HepG2 (cell line): ENCODE data around the gene XAF1. TPM values are rescaled to one million over a fixed set of nuclear protein-coding genes. Genes with fewer than 3 reads are reported as not detected.
A peak's percentile ranks its signal among the peaks of the same experiment; 100 is the strongest.

Experiments
- EHMT2 ChIP-seq: fragments of 200-600 bp; sonication (generic); IDR thresholded peaks from 2 replicates; pipeline ENCODE4 v1.7.0; 2017; ENCODE audit warnings: antibody characterized with exemption, low read depth, low read length, borderline replicate concordance
- FOSL1 ChIP-seq: sonication (generic); formaldehyde crosslinking; IDR thresholded peaks from 2 replicates; pipeline ENCODE4 v1.9.0; 2021; ENCODE audit warnings: missing genetic modification reagents, borderline replicate concordance
- KLF6 ChIP-seq: IDR thresholded peaks from 2 replicates; pipeline ENCODE4 v1.8.0; 2016; ENCODE audit warnings: missing biosample characterization, missing genetic modification reagents
- KMT2A ChIP-seq: sonication (generic); formaldehyde crosslinking; IDR thresholded peaks from 2 replicates; pipeline ENCODE4 v1.4.0; 2020; ENCODE audit warnings: missing genetic modification reagents
- POGZ ChIP-seq: sonication (generic); formaldehyde crosslinking; IDR thresholded peaks from 2 replicates; pipeline ENCODE4 v1.4.0; 2020; ENCODE audit warnings: mild to moderate bottlenecking, missing genetic modification reagents
- RARA ChIP-seq: IDR thresholded peaks from 2 replicates; pipeline ENCODE4 v1.6.1; 2016; ENCODE audit warnings: missing genetic modification reagents, missing compliant biosample characterization
- RBM39 ChIP-seq: fragments of 200-400 bp; formaldehyde crosslinking; IDR thresholded peaks from one replicate; pipeline ENCODE4 v1.6.1; 2018; ENCODE audit warnings: antibody characterized with exemption, mild to moderate bottlenecking, low read depth, low read length; ENCODE audit not compliant: poor library complexity, severe bottlenecking
- SETDB1 ChIP-seq: sonication (generic); formaldehyde crosslinking; IDR thresholded peaks from 2 replicates; pipeline ENCODE4 v1.5.1; 2020; ENCODE audit warnings: missing genetic modification reagents, mild to moderate bottlenecking, borderline replicate concordance
- SNAI1 ChIP-seq: sonication (generic); formaldehyde crosslinking; IDR thresholded peaks from 2 replicates; pipeline ENCODE4 v1.5.0; 2020; ENCODE audit warnings: mild to moderate bottlenecking, missing genetic modification reagents, borderline replicate concordance
- ZBTB20 ChIP-seq: sonication (generic); formaldehyde crosslinking; IDR thresholded peaks from 2 replicates; pipeline ENCODE4 v1.8.1; 2023; ENCODE audit warnings: missing genetic modification reagents, low read depth, mild to moderate bottlenecking, borderline replicate concordance
- ZC3H4 ChIP-seq: sonication (generic); formaldehyde crosslinking; IDR thresholded peaks from 2 replicates; pipeline ENCODE4 v1.4.0; 2020; ENCODE audit warnings: missing genetic modification reagents, borderline replicate concordance
- ZFYVE20 ChIP-seq: sonication (generic); formaldehyde crosslinking; IDR thresholded peaks from 2 replicates; pipeline ENCODE4 v1.8.0; 2023; ENCODE audit warnings: low read depth, mild to moderate bottlenecking, moderate library complexity, missing genetic modification reagents, borderline replicate concordance
- ZKSCAN8 ChIP-seq: IDR thresholded peaks from 2 replicates; pipeline ENCODE4 v1.6.1; 2016; ENCODE audit warnings: borderline replicate concordance, missing genetic modification reagents, missing compliant biosample characterization
- ZNF382 ChIP-seq: sonication (generic); formaldehyde crosslinking; IDR thresholded peaks from 2 replicates; pipeline ENCODE4 v1.5.0; 2020; ENCODE audit warnings: missing genetic modification reagents, mild to moderate bottlenecking, borderline replicate concordance
- ZNF460 ChIP-seq: sonication (generic); formaldehyde crosslinking; IDR thresholded peaks from 2 replicates; pipeline ENCODE4 v1.5.1; 2020; ENCODE audit warnings: missing genetic modification reagents, mild to moderate bottlenecking, borderline replicate concordance
- ZNF556 ChIP-seq: sonication (generic); formaldehyde crosslinking; IDR thresholded peaks from 2 replicates; pipeline ENCODE4 v1.4.0; 2020; ENCODE audit warnings: mild to moderate bottlenecking, missing genetic modification reagents, borderline replicate concordance
- ZNF724P ChIP-seq: sonication (generic); formaldehyde crosslinking; IDR thresholded peaks from 2 replicates; pipeline ENCODE4 v1.8.0; 2022; ENCODE audit warnings: missing genetic modification reagents, borderline replicate concordance
- ZNF839 ChIP-seq: sonication (generic); formaldehyde crosslinking; IDR thresholded peaks from 2 replicates; pipeline ENCODE4 v1.4.0; 2020; ENCODE audit warnings: missing genetic modification reagents, mild to moderate bottlenecking, borderline replicate concordance
- ZZZ3 ChIP-seq: sonication (generic); formaldehyde crosslinking; IDR thresholded peaks from 2 replicates; pipeline ENCODE4 v1.4.0; 2020; ENCODE audit warnings: missing genetic modification reagents, mild to moderate bottlenecking, borderline replicate concordance
- polyA plus RNA-seq, 8 experiments: library from polyadenylated mRNA; depleted of rRNA in 3 of 8; stranded (reverse) in 7 of 8; unstranded in 1 of 8; fragments of >200 nt; fragmentation: Illumina TruSeq in 4 of 8; extraction: Trizol in 4 of 8; gene quantifications; 2 replicates each; pipeline versions ENCODE4 v1.2.1 to v1.2.3, GENCODE V29; 2011 to 2016; ENCODE audit warnings: low read depth in 4 of 8, missing spikeins in 1 of 8, mixed read lengths in 1 of 8; ENCODE audit not compliant: insufficient read depth in 1 of 8
- total RNA-seq, 5 experiments: library from RNA; depleted of rRNA; stranded (reverse); fragments of >200 nt; fragmentation: Illumina TruSeq; extraction: Trizol; gene quantifications; 2 replicates each; pipeline ENCODE4 v1.2.3, GENCODE V29; 2016; ENCODE audit warnings: low read depth in 1 of 5
- TF ChIP-seq, protein P1 (sequence below): sonication (generic); formaldehyde crosslinking; IDR thresholded peaks from 2 replicates; pipeline ENCODE4 v1.8.1; 2023; ENCODE audit warnings: mild to moderate bottlenecking, moderate library complexity, missing genetic modification reagents
- TF ChIP-seq, protein P2 (sequence below): sonication (generic); IDR thresholded peaks from 2 replicates; pipeline ENCODE4 v1.6.1; 2016; ENCODE audit warnings: low read depth, borderline replicate concordance
- TF ChIP-seq, protein P3 (sequence below), 2 experiments: sonication (generic) in 1 of 2; formaldehyde crosslinking in 1 of 2; IDR thresholded peaks; 2 replicates each; pipeline versions ENCODE4 v1.5.1 to v1.6.1; 2011 to 2020; ENCODE audit warnings: borderline replicate concordance in 1 of 2, low read depth in 1 of 2, low read length in 1 of 2, mild to moderate bottlenecking in 1 of 2, missing genetic modification reagents in 1 of 2, moderate library complexity in 1 of 2
- TF ChIP-seq, protein P4 (sequence below): IDR thresholded peaks from 2 replicates; pipeline ENCODE4 v1.6.1; 2016

Gene XAF1
- total and polyA plus RNA-seq, 2 of the 13 experiments (the other 11 are each of a cell fraction or from before 2014, with no cell fraction given), result 1.2 to 2.4 TPM

DNA sequence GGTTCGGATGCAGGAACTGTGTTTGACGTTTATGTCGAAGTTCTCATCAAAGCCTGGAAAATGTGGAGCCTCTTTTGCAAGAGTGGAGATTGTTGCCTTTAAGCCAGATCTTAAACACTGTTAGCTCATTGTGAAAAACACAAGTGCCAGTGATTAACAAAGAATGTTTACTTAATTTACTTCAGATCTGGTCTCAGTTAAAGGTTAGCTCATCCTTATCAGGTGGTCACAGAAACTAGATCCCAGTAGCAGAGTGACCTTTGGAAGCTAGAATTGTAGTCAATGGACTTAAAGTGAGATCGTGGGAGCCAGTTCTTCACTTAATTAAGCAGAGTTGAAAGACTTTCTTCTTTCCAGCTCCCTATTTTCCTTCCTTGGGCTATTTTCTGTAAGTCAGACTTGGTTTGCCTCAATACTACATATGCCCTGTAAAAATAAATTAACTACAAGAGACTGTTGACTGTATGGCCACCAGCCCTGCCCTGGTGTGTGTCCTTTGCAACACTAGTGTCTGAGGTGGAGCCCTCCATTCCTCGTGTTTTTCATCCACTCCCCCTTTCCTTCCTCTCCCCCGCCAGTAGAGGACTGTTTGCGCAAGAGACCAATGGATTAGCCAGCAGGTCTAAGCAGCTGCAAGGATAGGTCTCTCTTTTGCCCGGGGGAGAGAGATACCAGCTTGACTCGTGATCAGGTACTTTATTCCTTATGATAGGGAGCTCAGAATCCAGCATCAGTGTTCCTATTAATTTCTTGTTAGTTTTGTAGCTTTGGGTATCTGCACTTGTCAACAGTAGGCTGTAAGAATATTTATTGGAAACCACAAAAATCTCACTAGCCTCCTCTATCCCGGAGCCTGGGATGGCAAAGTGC is 40.4 kb downstream of the XAF1 start (continued):
- TF ChIP-seq ZNF556 (0 out of 2 replicates have a peak, but pooled peaks have one; percentile 22), KLF6 (CRISPR knock-in tag) (no peak), RBM39 (no peak), ZFYVE20 (CRISPR knock-in tag) (no peak), SETDB1 (CRISPR knock-in tag) (no peak), POGZ (0 out of 2 replicates have a peak, but pooled peaks have one; percentile 33), ZNF724P (CRISPR knock-in tag) (no peak), ZBTB20 (CRISPR knock-in tag) (no peak; the same call in 1 of the 2 replicates), ZZZ3 (CRISPR knock-in tag) (peak; percentile 18; the same call in 1 of the 2 replicates), FOSL1 (no peak), ZKSCAN8 (peak; percentile 56; the same call in 1 of the 2 replicates), ZC3H4 (no peak), EHMT2 (peak; percentile 68; the same call in 1 of the 2 replicates), KMT2A (CRISPR knock-in tag) (no peak), ZNF460 (CRISPR knock-in tag) (no peak), RARA (CRISPR knock-in tag) (peak; percentile 31), SNAI1 (no peak), ZNF839 (CRISPR knock-in tag) (no peak), ZNF382 (no peak)
- TF ChIP-seq, protein P1, sequence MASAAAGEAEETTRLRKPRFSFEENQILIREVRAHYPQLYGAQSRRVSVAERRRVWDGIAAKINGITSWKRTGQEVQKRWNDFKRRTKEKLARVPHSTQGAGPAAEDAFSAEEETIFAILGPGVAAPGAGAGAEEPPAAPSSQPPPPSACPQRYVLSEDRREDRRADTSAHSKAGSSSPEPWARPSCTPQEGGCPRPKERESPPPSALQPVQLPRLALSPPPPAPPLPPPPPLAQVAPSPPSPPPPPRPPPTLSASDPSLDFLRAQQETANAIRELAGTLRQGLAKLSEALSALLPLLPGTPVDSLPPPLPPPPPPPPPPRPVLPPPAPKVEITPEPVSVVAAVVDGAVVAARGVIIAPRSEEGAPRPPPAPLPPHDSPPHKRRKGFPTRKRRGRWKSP (CRISPR knock-in tag), result 0 out of 2 replicates have a peak, but pooled peaks have one; percentile 57
- TF ChIP-seq, protein P2, sequence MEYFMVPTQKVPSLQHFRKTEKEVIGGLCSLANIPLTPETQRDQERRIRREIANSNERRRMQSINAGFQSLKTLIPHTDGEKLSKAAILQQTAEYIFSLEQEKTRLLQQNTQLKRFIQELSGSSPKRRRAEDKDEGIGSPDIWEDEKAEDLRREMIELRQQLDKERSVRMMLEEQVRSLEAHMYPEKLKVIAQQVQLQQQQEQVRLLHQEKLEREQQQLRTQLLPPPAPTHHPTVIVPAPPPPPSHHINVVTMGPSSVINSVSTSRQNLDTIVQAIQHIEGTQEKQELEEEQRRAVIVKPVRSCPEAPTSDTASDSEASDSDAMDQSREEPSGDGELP, result no peak; the same call in 1 of the 2 replicates
- TF ChIP-seq, protein P3, sequence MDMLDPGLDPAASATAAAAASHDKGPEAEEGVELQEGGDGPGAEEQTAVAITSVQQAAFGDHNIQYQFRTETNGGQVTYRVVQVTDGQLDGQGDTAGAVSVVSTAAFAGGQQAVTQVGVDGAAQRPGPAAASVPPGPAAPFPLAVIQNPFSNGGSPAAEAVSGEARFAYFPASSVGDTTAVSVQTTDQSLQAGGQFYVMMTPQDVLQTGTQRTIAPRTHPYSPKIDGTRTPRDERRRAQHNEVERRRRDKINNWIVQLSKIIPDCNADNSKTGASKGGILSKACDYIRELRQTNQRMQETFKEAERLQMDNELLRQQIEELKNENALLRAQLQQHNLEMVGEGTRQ (IDR thresholded peaks at IDR 0.05; ENCODE audit: low read depth, low read length), result no peak
- TF ChIP-seq, protein P3 (CRISPR knock-in tag; IDR thresholded peaks at IDR 0.05; ENCODE audit: borderline replicate concordance), result no peak
- TF ChIP-seq, protein P4, sequence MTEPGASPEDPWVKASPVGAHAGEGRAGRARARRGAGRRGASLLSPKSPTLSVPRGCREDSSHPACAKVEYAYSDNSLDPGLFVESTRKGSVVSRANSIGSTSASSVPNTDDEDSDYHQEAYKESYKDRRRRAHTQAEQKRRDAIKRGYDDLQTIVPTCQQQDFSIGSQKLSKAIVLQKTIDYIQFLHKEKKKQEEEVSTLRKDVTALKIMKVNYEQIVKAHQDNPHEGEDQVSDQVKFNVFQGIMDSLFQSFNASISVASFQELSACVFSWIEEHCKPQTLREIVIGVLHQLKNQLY (CRISPR knock-in tag), result 0 out of 2 replicates have a peak, but pooled peaks have one; percentile 16
